Measurements from ENCODE around the gene TMED8. TPM values are rescaled to one million over a fixed set of nuclear protein-coding genes. Genes with fewer than 3 reads are reported as not detected.

TMED8 gene
- total RNA-seq, 1 donor from 2014 or later, result 23.5 TPM

GRCh38 chr14:77299771-77300170 lies 77.1 kb downstream of the TMED8 start:
- Histone ChIP-seq H3K36me3 (no peaks in the 10 kb centered on the region), H4K20me1 (ENCODE audit: low read depth) (peaks cover 4% of the 10 kb centered on the region), H3K4me1 (no peaks in the 10 kb centered on the region), H3F3A (ENCODE audit: low read depth) (no peaks in the 10 kb centered on the region), H2AFZ (replicated peaks) (no peak overlapping the region), H3K9me3 (ENCODE audit: low read depth) (no peaks in the 10 kb centered on the region), H3K4me3 (no peak overlapping the region), H3K27ac (no peak overlapping the region), H3K27me3 (no peaks in the 10 kb centered on the region), H3K4me2 (no peak overlapping the region), H3K79me2 (ENCODE audit: low read depth) (no peaks in the 10 kb centered on the region), H3K9ac (no peak overlapping the region)
- DNase-seq (ENCODE audit: low spot score), result no peak
- Mint-ChIP-seq H3K27me3 (ENCODE audit: insufficient read depth, low read depth) (no peaks in the 10 kb centered on the region), H3K4me3 (no peak overlapping the region), H3K9me3 (no peaks in the 10 kb centered on the region), H3K36me3 (peaks cover 37% of the 10 kb centered on the region), H3K27ac (no peak overlapping the region), H3K4me1 (peaks cover 8% of the 10 kb centered on the region)
- TF ChIP-seq CTCF (IDR thresholded peaks at IDR 0.05) (no peak), EZH2 (IDR thresholded peaks at IDR 0.05) (no peak), EZH2phosphoT487 (IDR thresholded peaks at IDR 0.05) (no peak)

- Mint-ChIP-seq H3K27me3 (ENCODE audit: insufficient read depth, low read depth) (no peaks in the 10 kb centered on the region), H3K36me3 (peaks cover 30% of the 10 kb centered on the region), H3K27ac (no peak overlapping the region), H3K4me1 (peaks cover 7% of the 10 kb centered on the region), H3K4me3 (no peak overlapping the region), H3K9me3 (no peaks in the 10 kb centered on the region)
- Histone ChIP-seq H3K4me3 (no peak overlapping the region), H3K27me3 (no peaks in the 10 kb centered on the region), H4K20me1 (ENCODE audit: low read depth) (peaks cover 4% of the 10 kb centered on the region), H3K4me2 (no peak overlapping the region), H3F3A (ENCODE audit: low read depth) (no peaks in the 10 kb centered on the region), H3K79me2 (ENCODE audit: low read depth) (no peaks in the 10 kb centered on the region), H3K4me1 (no peaks in the 10 kb centered on the region), H2AFZ (replicated peaks) (no peak overlapping the region), H3K27ac (no peak overlapping the region), H3K9me3 (ENCODE audit: low read depth) (no peaks in the 10 kb centered on the region), H3K36me3 (no peaks in the 10 kb centered on the region), H3K9ac (no peak overlapping the region)
- no peak for TF ChIP-seq EZH2phosphoT487 (IDR thresholded peaks at IDR 0.05)
- TF ChIP-seq CTCF (IDR thresholded peaks at IDR 0.05), result no peak
- no peak for TF ChIP-seq EZH2 (IDR thresholded peaks at IDR 0.05)
- no peak for DNase-seq (ENCODE audit: low spot score)
Measured at GRCh38 chr14:77296906-77297305, 80.0 kb downstream of the TMED8 start.

- Histone ChIP-seq H3K4me2 (no peak overlapping the region), H3K9ac (no peak overlapping the region), H3K4me3 (no peak overlapping the region), H3K27ac (no peak overlapping the region), H3K36me3 (no peaks in the 10 kb centered on the region), H3K27me3 (no peaks in the 10 kb centered on the region), H3K9me3 (ENCODE audit: low read depth) (no peaks in the 10 kb centered on the region), H2AFZ (replicated peaks) (no peak overlapping the region), H4K20me1 (ENCODE audit: low read depth) (peaks cover 4% of the 10 kb centered on the region), H3K4me1 (no peaks in the 10 kb centered on the region), H3F3A (ENCODE audit: low read depth) (peaks cover 3% of the 10 kb centered on the region), H3K79me2 (ENCODE audit: low read depth) (no peaks in the 10 kb centered on the region)
- Mint-ChIP-seq H3K36me3 (peaks cover 30% of the 10 kb centered on the region), H3K27me3 (ENCODE audit: insufficient read depth, low read depth) (no peaks in the 10 kb centered on the region), H3K4me1 (peaks cover 6% of the 10 kb centered on the region), H3K9me3 (no peaks in the 10 kb centered on the region), H3K27ac (no peak overlapping the region), H3K4me3 (no peak overlapping the region)
- DNase-seq (ENCODE audit: low spot score), result no peak
- TF ChIP-seq CTCF (IDR thresholded peaks at IDR 0.05) (no peak), EZH2phosphoT487 (IDR thresholded peaks at IDR 0.05) (no peak)
Measured at GRCh38 chr14:77296155-77296554, 80.7 kb downstream of the TMED8 start.
